PC-3 (cell line): ENCODE measurements around the gene KCNAB3. TPM values are rescaled to one million over a fixed set of nuclear protein-coding genes. Genes with fewer than 3 reads are reported as not detected.
A peak's percentile ranks its signal among the peaks of the same experiment; 100 is the strongest.

Experiments
- ATAC-seq: fragments of 200-7000 bp; cut with Tn5 transposase; 2 replicates; pipeline ENCODE4 v1.9.1; 2020; ENCODE audit warnings: mild to moderate bottlenecking, moderate library complexity
- BruUV-seq: library from RNA; stranded (reverse); fragments of 400-500 nt; replicated peaks from 2 replicates; lab custom pipeline; 2021; lab: Mats Ljungman, UMichigan
- CTCF ChIA-PET: fragments of 300-600 bp; sonication (Branson Sonifier 250); formaldehyde crosslinking; loops from one replicate; lab custom pipeline; 2022; ENCODE audit warnings: antibody characterized with exemption; lab: Charles Lee
- POLR2A ChIA-PET: fragments of 300-600 bp; sonication (Branson Sonifier 250); formaldehyde crosslinking; loops from one replicate; lab custom pipeline; 2022; ENCODE audit warnings: antibody characterized with exemption; ENCODE audit not compliant: unreplicated experiment; lab: Charles Lee
- DNase-seq: peaks from one replicate; pipeline ENCODE4 v3.0.0-alpha.2; 2015
- H2AFZ ChIP-seq: fragments of 300-600 bp; sonication (generic); 2 replicates; pipeline ENCODE4 v1.6.0; 2016; ENCODE audit warnings: antibody characterized with exemption, low read length
- H3F3A ChIP-seq: fragments of 300-600 bp; sonication (generic); one replicate; pipeline ENCODE4 v1.6.0; 2017; ENCODE audit warnings: antibody characterized with exemption, low read length, control low read depth, mild to moderate bottlenecking; ENCODE audit not compliant: unreplicated experiment
- H3K27ac ChIP-seq: fragments of 300-600 bp; sonication (generic); 2 replicates; pipeline ENCODE4 v1.5.1; 2016; ENCODE audit warnings: mild to moderate bottlenecking, low read length
- H3K27me3 ChIP-seq: fragments of 300-600 bp; sonication (generic); 2 replicates; pipeline ENCODE4 v1.6.1; 2016; ENCODE audit warnings: low read length, mixed read lengths
- H3K36me3 ChIP-seq: fragments of 300-600 bp; sonication (generic); 2 replicates; pipeline ENCODE4 v1.6.1; 2016; ENCODE audit warnings: low read depth, mixed run types, low read length, mixed read lengths
- H3K4me1 ChIP-seq: fragments of 300-600 bp; sonication (generic); 2 replicates; pipeline ENCODE4 v1.5.1; 2016; ENCODE audit warnings: low read length; ENCODE audit not compliant: insufficient read depth
- H3K4me2 ChIP-seq: fragments of 300-600 bp; sonication (generic); 2 replicates; pipeline ENCODE4 v1.6.0; 2016; ENCODE audit warnings: low read length
- H3K4me3 ChIP-seq: fragments of 300-600 bp; sonication (generic); 2 replicates; pipeline ENCODE4 v1.5.1; 2016; ENCODE audit warnings: mild to moderate bottlenecking, low read length, mixed read lengths
- H3K79me2 ChIP-seq: fragments of 300-600 bp; sonication (generic); 2 replicates; pipeline ENCODE4 v1.6.1; 2017; ENCODE audit warnings: low read length, mixed read lengths
- H3K9ac ChIP-seq: fragments of 300-600 bp; sonication (generic); 2 replicates; pipeline ENCODE4 v1.6.0; 2016; ENCODE audit warnings: mild to moderate bottlenecking, low read length
- H3K9me2 ChIP-seq: fragments of 300-600 bp; sonication (generic); replicated peaks from 2 replicates; pipeline ENCODE4 v1.6.1; 2016; ENCODE audit warnings: mixed run types, low read length, mixed read lengths
- H3K9me3 ChIP-seq: fragments of 300-600 bp; sonication (generic); 2 replicates; pipeline ENCODE4 v1.6.1; 2016; ENCODE audit warnings: low read length, mixed read lengths
- H4K20me1 ChIP-seq: fragments of 300-600 bp; sonication (generic); 2 replicates; pipeline ENCODE4 v1.6.1; 2016; ENCODE audit warnings: low read length, mixed read lengths
- EZH2 ChIP-seq: fragments of 300-600 bp; sonication (generic); IDR thresholded peaks from one replicate; pipeline ENCODE4 v1.6.1; 2017; ENCODE audit warnings: antibody characterized with exemption, mild to moderate bottlenecking, low read length; ENCODE audit not compliant: unreplicated experiment
- EZH2phosphoT487 ChIP-seq: fragments of 300-600 bp; sonication (generic); IDR thresholded peaks from 2 replicates; pipeline ENCODE4 v1.6.1; 2018; ENCODE audit warnings: mild to moderate bottlenecking, antibody characterized with exemption, low read length, borderline replicate concordance
- intact Hi-C: fragments of 100-400 bp; cut with micrococcal nuclease; formaldehyde crosslinking; loops from 2 replicates; pipeline ENCODE4 v1.9.0; 2023
- total RNA-seq: library from RNA; depleted of rRNA; stranded (reverse); fragments of >200 nt; gene quantifications from 2 replicates; pipeline ENCODE4 v1.2.3, GENCODE V29; 2014
- TF ChIP-seq, protein P1 (sequence below): fragments of 300-600 bp; sonication (generic); conservative IDR thresholded peaks from 2 replicates; pipeline ENCODE4 v1.5.1; 2017; ENCODE audit warnings: antibody characterized with exemption, low read depth, mild to moderate bottlenecking, low read length

Gene KCNAB3
- total RNA-seq, 1 experiment from 2014 or later: 0.26 TPM

DNA sequence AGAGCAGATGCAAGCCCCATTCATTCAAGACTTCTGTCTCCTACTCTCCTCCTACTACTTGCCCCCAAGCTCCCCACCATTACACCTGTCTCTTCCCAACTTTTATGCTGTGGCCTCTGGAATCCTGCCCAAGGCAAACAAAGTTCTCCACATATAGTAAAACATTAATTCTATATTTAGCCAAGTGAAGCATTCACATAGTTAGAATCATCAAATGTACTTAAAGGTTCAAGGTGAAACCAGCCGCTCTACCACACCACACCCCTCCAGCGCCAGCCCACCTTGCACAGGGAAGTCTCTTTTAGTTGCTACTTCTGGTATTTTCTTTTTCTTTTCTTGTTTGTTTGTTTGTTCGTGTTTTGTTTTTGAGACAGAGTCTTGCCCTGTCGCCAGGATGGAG is 47.4 kb upstream of the KCNAB3 start:
- POLR2A ChIA-PET: no interaction called here
- Histone ChIP-seq H3K27ac (no peak overlapping the region), H3K9ac (no peak overlapping the region), H3K9me3 (peaks cover 4% of the 10 kb centered on the region; the same call in 1 of the 2 replicates), H4K20me1 (no peaks in the 10 kb centered on the region), H2AFZ (no peak overlapping the region), H3K79me2 (no peaks in the 10 kb centered on the region), H3K27me3 (no peaks in the 10 kb centered on the region), H3K4me3 (no peak overlapping the region), H3K4me2 (no peak overlapping the region), H3K4me1 (peaks cover 6% of the 10 kb centered on the region), H3F3A (no peaks in the 10 kb centered on the region), H3K36me3 (no peaks in the 10 kb centered on the region), H3K9me2 (no peaks in the 10 kb centered on the region)
- no TSS peak for BruUV-seq
- CTCF ChIA-PET: no interaction called here
- ATAC-seq (no peak), DNase-seq (no peak)
- intact Hi-C loops: no loop called here
- TF ChIP-seq, protein P1, sequence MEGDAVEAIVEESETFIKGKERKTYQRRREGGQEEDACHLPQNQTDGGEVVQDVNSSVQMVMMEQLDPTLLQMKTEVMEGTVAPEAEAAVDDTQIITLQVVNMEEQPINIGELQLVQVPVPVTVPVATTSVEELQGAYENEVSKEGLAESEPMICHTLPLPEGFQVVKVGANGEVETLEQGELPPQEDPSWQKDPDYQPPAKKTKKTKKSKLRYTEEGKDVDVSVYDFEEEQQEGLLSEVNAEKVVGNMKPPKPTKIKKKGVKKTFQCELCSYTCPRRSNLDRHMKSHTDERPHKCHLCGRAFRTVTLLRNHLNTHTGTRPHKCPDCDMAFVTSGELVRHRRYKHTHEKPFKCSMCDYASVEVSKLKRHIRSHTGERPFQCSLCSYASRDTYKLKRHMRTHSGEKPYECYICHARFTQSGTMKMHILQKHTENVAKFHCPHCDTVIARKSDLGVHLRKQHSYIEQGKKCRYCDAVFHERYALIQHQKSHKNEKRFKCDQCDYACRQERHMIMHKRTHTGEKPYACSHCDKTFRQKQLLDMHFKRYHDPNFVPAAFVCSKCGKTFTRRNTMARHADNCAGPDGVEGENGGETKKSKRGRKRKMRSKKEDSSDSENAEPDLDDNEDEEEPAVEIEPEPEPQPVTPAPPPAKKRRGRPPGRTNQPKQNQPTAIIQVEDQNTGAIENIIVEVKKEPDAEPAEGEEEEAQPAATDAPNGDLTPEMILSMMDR: no peak
- TF ChIP-seq EZH2phosphoT487 (no peak), EZH2 (no peak)

DNA sequence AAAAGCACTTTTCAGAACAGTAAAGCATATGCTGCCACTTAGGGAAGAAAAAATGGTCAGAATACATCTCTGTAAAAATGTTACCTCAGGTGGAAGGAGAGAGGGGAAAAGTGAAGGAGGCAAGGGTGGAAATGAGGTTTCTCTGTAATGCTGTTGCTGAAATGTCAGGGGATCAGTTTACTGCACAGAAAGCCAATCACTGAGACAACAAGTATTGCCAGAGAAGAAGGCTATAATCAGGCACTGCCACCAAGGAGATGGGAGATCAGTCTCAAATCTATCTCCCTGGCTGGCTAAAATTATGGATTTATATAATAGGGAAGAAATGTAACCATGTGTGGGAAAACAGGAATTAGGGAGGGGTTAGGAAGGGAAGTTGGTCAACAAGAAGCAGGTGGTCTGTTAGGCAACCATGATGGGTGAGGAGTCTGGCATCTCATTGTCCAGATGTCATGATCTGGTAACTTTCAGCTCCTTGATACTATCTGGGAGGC is 45.0 kb upstream of the KCNAB3 start:
- Histone ChIP-seq H3F3A (no peaks in the 10 kb centered on the region), H4K20me1 (no peaks in the 10 kb centered on the region), H2AFZ (no peak overlapping the region), H3K79me2 (no peaks in the 10 kb centered on the region), H3K36me3 (no peaks in the 10 kb centered on the region), H3K4me1 (no peaks in the 10 kb centered on the region), H3K4me3 (no peak overlapping the region), H3K9me2 (no peaks in the 10 kb centered on the region), H3K27me3 (no peaks in the 10 kb centered on the region), H3K9me3 (peaks cover 4% of the 10 kb centered on the region; the same call in 1 of the 2 replicates), H3K27ac (no peak overlapping the region), H3K4me2 (no peak overlapping the region), H3K9ac (no peak overlapping the region)
- ChIA-PET POLR2A (no interaction called here), CTCF (no interaction called here)
- DNase-seq (no peak), ATAC-seq (no peak)
- BruUV-seq: no TSS peak
- intact Hi-C loops: no loop called here
- TF ChIP-seq EZH2phosphoT487 (no peak), EZH2 (no peak)
- TF ChIP-seq, protein P1: no peak

DNA sequence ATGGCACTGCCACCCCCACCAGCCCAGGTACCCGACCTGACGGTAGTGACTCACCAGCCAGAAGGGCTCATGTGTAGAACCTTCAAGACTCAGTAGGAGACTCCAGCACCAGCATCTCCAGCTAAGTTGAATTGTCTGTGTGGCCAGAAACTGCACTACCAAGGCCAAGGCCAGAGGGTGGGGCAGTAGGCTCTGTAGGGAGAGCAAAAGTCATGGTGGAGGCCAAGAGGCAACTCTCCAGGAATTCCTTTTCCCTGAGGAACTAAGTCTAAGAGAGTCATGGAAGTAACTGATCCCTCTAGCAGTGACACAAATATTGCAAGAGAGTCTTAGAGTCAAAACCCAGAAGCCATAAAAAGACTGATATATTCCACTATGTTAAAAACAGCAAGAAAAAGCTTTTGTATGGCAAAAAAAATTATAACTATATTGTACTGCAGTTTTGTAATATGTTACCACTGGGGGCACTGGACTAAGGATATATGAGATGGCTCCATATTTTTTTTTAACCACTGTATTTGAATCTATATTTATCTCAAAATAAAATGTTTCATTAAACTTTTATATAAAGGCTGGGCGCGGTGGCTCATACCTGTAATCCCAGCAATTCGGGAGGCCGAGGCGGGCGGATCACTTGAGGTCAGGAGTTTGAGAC is 42.6 kb upstream of the KCNAB3 start:
- Histone ChIP-seq H2AFZ (no peak overlapping the region), H3K9me2 (no peaks in the 10 kb centered on the region), H3K4me2 (no peak overlapping the region), H3K9me3 (peaks cover 4% of the 10 kb centered on the region; the same call in 1 of the 2 replicates), H3K4me3 (no peak overlapping the region), H3K36me3 (no peaks in the 10 kb centered on the region), H3K9ac (no peak overlapping the region), H3K79me2 (no peaks in the 10 kb centered on the region), H3K4me1 (no peaks in the 10 kb centered on the region), H4K20me1 (no peaks in the 10 kb centered on the region), H3K27me3 (no peaks in the 10 kb centered on the region), H3K27ac (no peak overlapping the region), H3F3A (no peaks in the 10 kb centered on the region)
- ATAC-seq: no peak
- ChIA-PET POLR2A (no interaction called here), CTCF (interaction anchor here (0.6 kb wide), 2 partner anchors 16 to 163 kb away, joined by 3 to 4 read pairs; no protein-coding TSS in a partner anchor)
- TF ChIP-seq EZH2phosphoT487 (no peak), EZH2 (no peak)
- TF ChIP-seq, protein P1: peak; percentile 32; the same call in 1 of the 2 replicates
- intact Hi-C loops: no loop called here
- BruUV-seq: no TSS peak
- no peak for DNase-seq
